ENCODE data around the gene VPS9D1.
"Not testable (repeated sequence)": the region's sequence is repeated elsewhere in the genome, so short reads cannot be mapped to it uniquely, and the experiment has no call there.

VPS9D1 gene

GRCh38 chr16:89669755-89670154, 50.9 kb downstream of the VPS9D1 start:
- no peak overlapping the region for H3K4me3 ChIP-seq (IDR thresholded peaks at IDR 0.05; ENCODE audit: insufficient read depth, low read depth, low read length)
- no peak overlapping the region for H3K4me2 ChIP-seq
- no peak overlapping the region for H3K27ac ChIP-seq
- no peaks in the 10 kb centered on the region for H4K20me1 ChIP-seq (ENCODE audit: insufficient read depth)
- TF ChIP-seq, protein P1, sequence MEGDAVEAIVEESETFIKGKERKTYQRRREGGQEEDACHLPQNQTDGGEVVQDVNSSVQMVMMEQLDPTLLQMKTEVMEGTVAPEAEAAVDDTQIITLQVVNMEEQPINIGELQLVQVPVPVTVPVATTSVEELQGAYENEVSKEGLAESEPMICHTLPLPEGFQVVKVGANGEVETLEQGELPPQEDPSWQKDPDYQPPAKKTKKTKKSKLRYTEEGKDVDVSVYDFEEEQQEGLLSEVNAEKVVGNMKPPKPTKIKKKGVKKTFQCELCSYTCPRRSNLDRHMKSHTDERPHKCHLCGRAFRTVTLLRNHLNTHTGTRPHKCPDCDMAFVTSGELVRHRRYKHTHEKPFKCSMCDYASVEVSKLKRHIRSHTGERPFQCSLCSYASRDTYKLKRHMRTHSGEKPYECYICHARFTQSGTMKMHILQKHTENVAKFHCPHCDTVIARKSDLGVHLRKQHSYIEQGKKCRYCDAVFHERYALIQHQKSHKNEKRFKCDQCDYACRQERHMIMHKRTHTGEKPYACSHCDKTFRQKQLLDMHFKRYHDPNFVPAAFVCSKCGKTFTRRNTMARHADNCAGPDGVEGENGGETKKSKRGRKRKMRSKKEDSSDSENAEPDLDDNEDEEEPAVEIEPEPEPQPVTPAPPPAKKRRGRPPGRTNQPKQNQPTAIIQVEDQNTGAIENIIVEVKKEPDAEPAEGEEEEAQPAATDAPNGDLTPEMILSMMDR (conservative IDR thresholded peaks at IDR 0.05; ENCODE audit: low read depth, low read length): no peak
- H3K27me3 ChIP-seq (ENCODE audit: insufficient read depth, low read depth): no peaks in the 10 kb centered on the region
- H3K79me2 ChIP-seq (ENCODE audit: insufficient read depth, low read depth): no peaks in the 10 kb centered on the region
- no peak overlapping the region for H3K9ac ChIP-seq
- H3K4me1 ChIP-seq (ENCODE audit: low read depth, poor library complexity, severe bottlenecking): no peaks in the 10 kb centered on the region
- H3K36me3 ChIP-seq (ENCODE audit: insufficient read depth): no peaks in the 10 kb centered on the region
- H2AFZ ChIP-seq (ENCODE audit: low read depth): no peak overlapping the region

GRCh38 chr16:89668790-89669158, 51.9 kb downstream of the VPS9D1 start:
- no peaks in the 10 kb centered on the region for H3K27me3 ChIP-seq (ENCODE audit: insufficient read depth, low read depth)
- no peak overlapping the region for H3K9ac ChIP-seq
- H3K36me3 ChIP-seq (ENCODE audit: insufficient read depth): no peaks in the 10 kb centered on the region
- H4K20me1 ChIP-seq (ENCODE audit: insufficient read depth): no peaks in the 10 kb centered on the region
- H3K4me3 ChIP-seq (IDR thresholded peaks at IDR 0.05; ENCODE audit: insufficient read depth, low read depth, low read length): no peak overlapping the region
- no peak overlapping the region for H3K4me2 ChIP-seq
- H3K4me1 ChIP-seq (ENCODE audit: low read depth, poor library complexity, severe bottlenecking): no peaks in the 10 kb centered on the region
- no peak overlapping the region for H2AFZ ChIP-seq (ENCODE audit: low read depth)
- TF ChIP-seq, protein P1 (conservative IDR thresholded peaks at IDR 0.05; ENCODE audit: low read depth, low read length): no peak
- H3K27ac ChIP-seq: no peak overlapping the region
- H3K79me2 ChIP-seq (ENCODE audit: insufficient read depth, low read depth): no peaks in the 10 kb centered on the region

- no peak overlapping the region for H3K4me3 ChIP-seq (IDR thresholded peaks at IDR 0.05; ENCODE audit: insufficient read depth, low read depth, low read length)
- H3K27ac ChIP-seq: no peak overlapping the region
- H2AFZ ChIP-seq (ENCODE audit: low read depth): no peak overlapping the region
- no peaks in the 10 kb centered on the region for H3K79me2 ChIP-seq (ENCODE audit: insufficient read depth, low read depth)
- no peaks in the 10 kb centered on the region for H3K36me3 ChIP-seq (ENCODE audit: insufficient read depth)
- TF ChIP-seq, protein P1 (conservative IDR thresholded peaks at IDR 0.05; ENCODE audit: low read depth, low read length): no peak
- no peaks in the 10 kb centered on the region for H3K4me1 ChIP-seq (ENCODE audit: low read depth, poor library complexity, severe bottlenecking)
- no peaks in the 10 kb centered on the region for H3K27me3 ChIP-seq (ENCODE audit: insufficient read depth, low read depth)
- no peak overlapping the region for H3K4me2 ChIP-seq
- H3K9ac ChIP-seq: no peak overlapping the region
- no peaks in the 10 kb centered on the region for H4K20me1 ChIP-seq (ENCODE audit: insufficient read depth)
Measured at GRCh38 chr16:89667633-89668032, 53.1 kb downstream of the VPS9D1 start.

DNA sequence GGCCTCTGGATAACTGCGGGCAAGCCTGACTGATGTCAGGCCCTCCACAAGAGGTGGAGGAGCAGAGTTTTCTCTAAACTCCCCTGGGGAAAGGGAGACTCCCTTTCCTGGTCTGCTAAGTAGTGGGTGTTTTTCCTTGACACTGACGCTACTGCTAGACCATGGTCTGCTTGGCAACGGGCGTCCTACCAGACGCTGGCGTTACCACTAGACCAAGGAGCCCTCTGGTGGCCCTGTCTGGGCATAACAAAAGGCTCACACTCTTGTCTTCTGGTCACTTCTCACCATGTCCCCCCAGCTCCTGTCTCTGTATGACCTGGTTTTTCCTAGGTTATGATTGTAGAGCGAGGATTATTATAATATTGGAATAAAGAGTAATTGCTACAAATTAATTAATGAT, 53.7 kb downstream of the VPS9D1 start:
- not testable (repeated sequence) for H3K4me1 ChIP-seq (ENCODE audit: low read depth, poor library complexity, severe bottlenecking); H3K27ac ChIP-seq
- TF ChIP-seq, protein P1 (conservative IDR thresholded peaks at IDR 0.05; ENCODE audit: low read depth, low read length): peak; percentile 52; the same call in 1 of the 2 replicates

GRCh38 chr16:89664238-89664637, 56.5 kb downstream of the VPS9D1 start:
- not testable (repeated sequence) for H3K9ac ChIP-seq; H2AFZ ChIP-seq (ENCODE audit: low read depth); H3K27me3 ChIP-seq (ENCODE audit: insufficient read depth, low read depth); H3K36me3 ChIP-seq (ENCODE audit: insufficient read depth); H3K4me1 ChIP-seq (ENCODE audit: low read depth, poor library complexity, severe bottlenecking); H3K27ac ChIP-seq; H3K4me3 ChIP-seq (IDR thresholded peaks at IDR 0.05; ENCODE audit: insufficient read depth, low read depth, low read length); H3K4me2 ChIP-seq; H4K20me1 ChIP-seq (ENCODE audit: insufficient read depth); H3K79me2 ChIP-seq (ENCODE audit: insufficient read depth, low read depth)

More for the DNA sequence above, 53.7 kb downstream of the VPS9D1 start:
- not testable (repeated sequence) for H3K9ac ChIP-seq; H2AFZ ChIP-seq (ENCODE audit: low read depth); H3K4me2 ChIP-seq; H3K79me2 ChIP-seq (ENCODE audit: insufficient read depth, low read depth); H3K27me3 ChIP-seq (ENCODE audit: insufficient read depth, low read depth); H3K36me3 ChIP-seq (ENCODE audit: insufficient read depth); H4K20me1 ChIP-seq (ENCODE audit: insufficient read depth); H3K4me3 ChIP-seq (IDR thresholded peaks at IDR 0.05; ENCODE audit: insufficient read depth, low read depth, low read length)

Data from KMS-11 (cell line).